H9 (cell line): Measurements from ENCODE around the gene TBL3. TPM values are rescaled to one million over a fixed set of nuclear protein-coding genes. Genes with fewer than 3 reads are reported as not detected.

ENCODE experiments used
- DNase-seq: peaks from one replicate; pipeline ENCODE4 v3.0.0-alpha.2; 2017
- H2AFZ ChIP-seq: one replicate; pipeline ENCODE4 v1.6.1; 2013; ENCODE audit warnings: mild to moderate bottlenecking, low read length, control low read depth, moderate library complexity
- H2AK5ac ChIP-seq: 2 replicates; pipeline ENCODE4 v1.6.1; 2013; ENCODE audit warnings: low read length, control low read depth, mixed read lengths; ENCODE audit not compliant: insufficient read length
- H2BK120ac ChIP-seq: one replicate; pipeline ENCODE4 v1.6.1; 2013; ENCODE audit warnings: low read depth, mild to moderate bottlenecking, low read length, control low read depth, inconsistent platforms; ENCODE audit not compliant: poor library complexity, severe bottlenecking
- H2BK12ac ChIP-seq: 2 replicates; pipeline ENCODE4 v1.6.1; 2013; ENCODE audit warnings: low read length, control low read depth, mixed read lengths, low read depth; ENCODE audit not compliant: insufficient read length
- H2BK15ac ChIP-seq: 2 replicates; pipeline ENCODE4 v1.6.1; 2013; ENCODE audit warnings: low read depth, low read length, control low read depth
- H2BK20ac ChIP-seq: one replicate; pipeline ENCODE4 v1.6.1; 2013; ENCODE audit warnings: low read depth, mild to moderate bottlenecking, low read length, control low read depth, inconsistent platforms; ENCODE audit not compliant: poor library complexity, severe bottlenecking
- H2BK5ac ChIP-seq: 2 replicates; pipeline ENCODE4 v1.6.1; 2013; ENCODE audit warnings: low read length, control low read depth, mixed read lengths; ENCODE audit not compliant: insufficient read length
- H3K14ac ChIP-seq: 2 replicates; pipeline ENCODE4 v1.6.1; 2013; ENCODE audit warnings: low read length, control low read depth; ENCODE audit not compliant: insufficient read depth
- H3K18ac ChIP-seq: 2 replicates; pipeline ENCODE4 v1.6.1; 2013; ENCODE audit warnings: low read depth, mild to moderate bottlenecking, mixed read lengths, low read length, control low read depth; ENCODE audit not compliant: insufficient read length
- H3K23ac ChIP-seq: 2 replicates; pipeline ENCODE4 v1.6.1; 2013; ENCODE audit warnings: low read length, control low read depth, mixed read lengths, low read depth; ENCODE audit not compliant: insufficient read length
- H3K23me2 ChIP-seq: 2 replicates; pipeline ENCODE4 v1.6.1; 2013; ENCODE audit warnings: low read depth, mild to moderate bottlenecking, mixed read lengths, low read length, control low read depth; ENCODE audit not compliant: insufficient read length, poor library complexity, severe bottlenecking
- H3K27ac ChIP-seq: 2 replicates; pipeline ENCODE4 v1.5.1; 2013; ENCODE audit warnings: low read length, control low read depth, mixed read lengths, low read depth; ENCODE audit not compliant: insufficient read length
- H3K27me3 ChIP-seq: 2 replicates; pipeline ENCODE4 v1.6.1; 2013; ENCODE audit warnings: low read length, control low read depth, inconsistent platforms; ENCODE audit not compliant: insufficient read depth
- H3K4ac ChIP-seq: 2 replicates; pipeline ENCODE4 v1.6.1; 2013; ENCODE audit warnings: low read depth, mild to moderate bottlenecking, control low read depth, inconsistent platforms, low read length, moderate library complexity
- H3K4me1 ChIP-seq: 2 replicates; pipeline ENCODE4 v1.6.1; 2013; ENCODE audit warnings: low read length, control low read depth, inconsistent platforms; ENCODE audit not compliant: insufficient read depth
- H3K4me2 ChIP-seq: 2 replicates; pipeline ENCODE4 v1.6.1; 2013; ENCODE audit warnings: low read length, control low read depth, mixed read lengths; ENCODE audit not compliant: insufficient read length, insufficient read depth
- H3K56ac ChIP-seq: 2 replicates; pipeline ENCODE4 v1.6.1; 2013; ENCODE audit warnings: low read depth, mild to moderate bottlenecking, mixed read lengths, low read length, control low read depth; ENCODE audit not compliant: insufficient read length
- H3K79me1 ChIP-seq: 2 replicates; pipeline ENCODE4 v1.6.1; 2013; ENCODE audit warnings: low read depth, mild to moderate bottlenecking, moderate library complexity, low read length, control low read depth, inconsistent platforms; ENCODE audit not compliant: insufficient read depth, poor library complexity, severe bottlenecking
- H3K79me2 ChIP-seq: 2 replicates; pipeline ENCODE4 v1.6.1; 2013; ENCODE audit warnings: low read length, control low read depth, inconsistent platforms; ENCODE audit not compliant: insufficient read depth
- H3K9ac ChIP-seq: 2 replicates; pipeline ENCODE4 v1.6.1; 2013; ENCODE audit warnings: low read length, control low read depth, mixed read lengths; ENCODE audit not compliant: insufficient read length; ENCODE audit errors: extremely low read depth
- H3K9me3 ChIP-seq: one replicate; pipeline ENCODE4 v1.6.1; 2013; ENCODE audit warnings: low read depth, low read length, inconsistent platforms; ENCODE audit not compliant: control insufficient read depth
- H3T11ph ChIP-seq: one replicate; pipeline ENCODE4 v1.6.1; 2013; ENCODE audit warnings: mild to moderate bottlenecking, low read length, control low read depth, inconsistent platforms
- H4K20me1 ChIP-seq: one replicate; pipeline ENCODE4 v1.6.1; 2013; ENCODE audit not compliant: control insufficient read depth, insufficient read length, insufficient read depth
- H4K5ac ChIP-seq: 2 replicates; pipeline ENCODE4 v1.6.1; 2013; ENCODE audit warnings: low read depth, mild to moderate bottlenecking, mixed read lengths, low read length, control low read depth; ENCODE audit not compliant: insufficient read length
- H4K8ac ChIP-seq: replicated peaks from 2 replicates; pipeline ENCODE4 v1.6.1; 2013; ENCODE audit warnings: low read length, control low read depth, mixed read lengths, low read depth; ENCODE audit not compliant: insufficient read length
- H4K91ac ChIP-seq: 2 replicates; pipeline ENCODE4 v1.6.1; 2013; ENCODE audit warnings: low read depth, mild to moderate bottlenecking, moderate library complexity, mixed read lengths, low read length, control low read depth; ENCODE audit not compliant: insufficient read length
- H3K27ac Mint-ChIP-seq, 3 experiments: 2 replicates in 2 of 3; 3 replicates in 1 of 3; pipeline ENCODE4 v1.8.0; 2020 to 2021; ENCODE audit warnings: mixed read lengths in 3 of 3, mild to moderate bottlenecking in 1 of 3, moderate library complexity in 1 of 3
- H3K27me3 Mint-ChIP-seq: 2 replicates; pipeline ENCODE4 v1.8.0; 2021; ENCODE audit warnings: low read depth, mild to moderate bottlenecking, moderate library complexity, mixed read lengths
- H3K36me3 Mint-ChIP-seq, 3 experiments: 2 replicates in 2 of 3; 3 replicates in 1 of 3; pipeline ENCODE4 v1.8.0; 2020 to 2021; ENCODE audit warnings: low read depth in 3 of 3, mixed read lengths in 3 of 3; ENCODE audit not compliant: insufficient read depth in 1 of 3
- H3K4me1 Mint-ChIP-seq, 2 experiments: 2 replicates each; pipeline ENCODE4 v1.8.0; 2020; ENCODE audit warnings: mixed read lengths in 2 of 2
- H3K4me3 Mint-ChIP-seq, 2 experiments: 2 replicates in 1 of 2; 3 replicates in 1 of 2; pipeline ENCODE4 v1.8.0; 2020 to 2021; ENCODE audit warnings: mild to moderate bottlenecking in 2 of 2, mixed read lengths in 2 of 2, moderate library complexity in 1 of 2
- H3K9me3 Mint-ChIP-seq, 2 experiments: 2 replicates in 1 of 2; 3 replicates in 1 of 2; pipeline ENCODE4 v1.8.0; 2020; ENCODE audit warnings: mild to moderate bottlenecking in 2 of 2, mixed read lengths in 2 of 2, moderate library complexity in 1 of 2
- WGBS: extraction: QIAGEN DNeasy Blood & Tissue Kit; methylation state at CpG from one replicate; pipeline ENCODE4 v1.1.7; 2013; ENCODE audit warnings: missing lambda C conversion rate, low lambda C conversion rate, mixed read lengths; ENCODE audit not compliant: insufficient read length; ENCODE audit errors: extremely low coverage; 5-methylcytosine and 5-hydroxymethylcytosine counted together
- total RNA-seq: library from RNA; stranded (reverse); gene quantifications from 2 replicates; pipeline ENCODE4 v1.2.1, GENCODE V29; 2021
- TF ChIP-seq, protein P1 (sequence below): fragments of 200-600 bp; sonication (generic); conservative IDR thresholded peaks from 3 replicates; pipeline ENCODE4 v1.8.0; 2021; ENCODE audit warnings: antibody characterized with exemption, mild to moderate bottlenecking

The TBL3 gene
- total RNA-seq, 1 experiment from 2014 or later, result 54.0 TPM

DNA sequence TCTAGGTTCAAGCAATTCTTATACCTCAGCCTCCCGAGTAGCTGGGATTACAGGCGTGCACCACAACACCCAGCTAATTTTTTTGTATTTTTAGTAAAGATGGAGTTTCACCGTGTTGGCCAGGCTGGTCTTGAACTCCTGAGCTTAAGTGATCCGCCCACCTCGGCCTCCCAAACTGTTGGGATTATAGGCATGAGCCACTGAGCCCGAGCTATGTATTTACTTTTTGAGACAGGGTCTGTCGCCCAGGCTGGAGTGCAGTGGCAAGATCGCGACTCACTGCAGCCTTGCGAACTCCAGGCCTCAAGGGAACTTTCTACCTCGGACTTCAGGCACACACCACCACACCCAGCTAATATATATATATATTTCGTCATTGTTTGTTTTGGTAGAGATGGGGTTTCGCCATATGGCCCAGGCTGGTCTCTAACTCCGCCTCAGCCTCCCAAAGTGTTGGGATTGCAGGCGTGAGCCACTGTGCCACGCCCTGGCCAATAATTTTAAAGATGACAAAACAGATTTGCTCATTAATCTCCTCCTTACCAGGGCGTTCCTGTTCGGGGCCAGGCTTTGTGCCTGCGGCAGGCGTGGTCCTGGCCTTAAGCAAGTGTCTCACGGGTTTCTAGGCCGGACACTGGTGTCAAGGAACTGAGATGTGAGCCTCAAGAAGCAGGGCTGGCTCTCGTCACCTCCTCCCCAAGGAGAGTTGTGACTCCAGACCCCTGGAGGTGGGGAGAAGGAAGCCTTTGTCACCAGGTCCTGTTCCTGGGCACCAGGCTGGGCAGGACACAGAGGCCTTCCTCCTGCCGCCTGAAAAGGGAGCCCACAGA, 43.5 kb downstream of the TBL3 start:
- no peak overlapping the region; a peak in 1 of 5 replicates for H3K4me3 Mint-ChIP-seq
- H3K36me3 Mint-ChIP-seq, result peaks cover 0 to 2% (median 0%) of the 10 kb centered on the region in 3 experiments; a peak in 1 of 7 replicates
- H3K4ac ChIP-seq, result no peak overlapping the region
- H3K9me3 ChIP-seq, result no peaks in the 10 kb centered on the region
- H4K20me1 ChIP-seq, result no peaks in the 10 kb centered on the region
- no peak overlapping the region for H2BK12ac ChIP-seq
- H4K5ac ChIP-seq, result no peak overlapping the region
- WGBS, result no CpG with 5 or more reads among the region's 24 CpGs
- H3K9ac ChIP-seq, result no peak overlapping the region
- no peak overlapping the region for H3K56ac ChIP-seq
- no peak overlapping the region for H2AFZ ChIP-seq
- H3K27me3 ChIP-seq, result peaks cover 7% of the 10 kb centered on the region; the same call in 1 of the 2 replicates
- no peak overlapping the region for H3K27ac ChIP-seq
- no peak overlapping the region for H3K23ac ChIP-seq
- peaks cover 40% of the 10 kb centered on the region for H3K27me3 Mint-ChIP-seq
- no peak overlapping the region for H2BK15ac ChIP-seq
- peaks cover 2% of the 10 kb centered on the region in 2 experiments for H3K4me1 Mint-ChIP-seq
- TF ChIP-seq, protein P1, sequence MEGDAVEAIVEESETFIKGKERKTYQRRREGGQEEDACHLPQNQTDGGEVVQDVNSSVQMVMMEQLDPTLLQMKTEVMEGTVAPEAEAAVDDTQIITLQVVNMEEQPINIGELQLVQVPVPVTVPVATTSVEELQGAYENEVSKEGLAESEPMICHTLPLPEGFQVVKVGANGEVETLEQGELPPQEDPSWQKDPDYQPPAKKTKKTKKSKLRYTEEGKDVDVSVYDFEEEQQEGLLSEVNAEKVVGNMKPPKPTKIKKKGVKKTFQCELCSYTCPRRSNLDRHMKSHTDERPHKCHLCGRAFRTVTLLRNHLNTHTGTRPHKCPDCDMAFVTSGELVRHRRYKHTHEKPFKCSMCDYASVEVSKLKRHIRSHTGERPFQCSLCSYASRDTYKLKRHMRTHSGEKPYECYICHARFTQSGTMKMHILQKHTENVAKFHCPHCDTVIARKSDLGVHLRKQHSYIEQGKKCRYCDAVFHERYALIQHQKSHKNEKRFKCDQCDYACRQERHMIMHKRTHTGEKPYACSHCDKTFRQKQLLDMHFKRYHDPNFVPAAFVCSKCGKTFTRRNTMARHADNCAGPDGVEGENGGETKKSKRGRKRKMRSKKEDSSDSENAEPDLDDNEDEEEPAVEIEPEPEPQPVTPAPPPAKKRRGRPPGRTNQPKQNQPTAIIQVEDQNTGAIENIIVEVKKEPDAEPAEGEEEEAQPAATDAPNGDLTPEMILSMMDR, result no peak
- H3K4me2 ChIP-seq, result no peak overlapping the region
- no peak overlapping the region for H2AK5ac ChIP-seq
- H3K9me3 Mint-ChIP-seq, result no peaks in the 10 kb centered on the region
- H2BK20ac ChIP-seq, result no peak overlapping the region
- no peak overlapping the region for H2BK5ac ChIP-seq
- no peak overlapping the region for H4K8ac ChIP-seq
- no peak overlapping the region for H2BK120ac ChIP-seq
- no peaks in the 10 kb centered on the region for H3K79me2 ChIP-seq
- H3K23me2 ChIP-seq, result peaks cover 8% of the 10 kb centered on the region
- H4K91ac ChIP-seq, result no peak overlapping the region
- no peak overlapping the region for H3K14ac ChIP-seq
- no peak overlapping the region for H3K18ac ChIP-seq
- no peak for DNase-seq
- H3K79me1 ChIP-seq, result no peaks in the 10 kb centered on the region
- no peak overlapping the region for H3T11ph ChIP-seq
- peaks cover 2% of the 10 kb centered on the region; the same call in 1 of the 2 replicates for H3K4me1 ChIP-seq
- H3K27ac Mint-ChIP-seq, result no peak overlapping the region
